HG03196 (cell line): ENCODE data around the gene TRPV6.

Experiments
- ATAC-seq: cut with Tn5 transposase; IDR thresholded peaks from one replicate; pipeline ENCODE4 v1.9.1; 2021; ENCODE audit not compliant: unreplicated experiment

Gene TRPV6

DNA sequence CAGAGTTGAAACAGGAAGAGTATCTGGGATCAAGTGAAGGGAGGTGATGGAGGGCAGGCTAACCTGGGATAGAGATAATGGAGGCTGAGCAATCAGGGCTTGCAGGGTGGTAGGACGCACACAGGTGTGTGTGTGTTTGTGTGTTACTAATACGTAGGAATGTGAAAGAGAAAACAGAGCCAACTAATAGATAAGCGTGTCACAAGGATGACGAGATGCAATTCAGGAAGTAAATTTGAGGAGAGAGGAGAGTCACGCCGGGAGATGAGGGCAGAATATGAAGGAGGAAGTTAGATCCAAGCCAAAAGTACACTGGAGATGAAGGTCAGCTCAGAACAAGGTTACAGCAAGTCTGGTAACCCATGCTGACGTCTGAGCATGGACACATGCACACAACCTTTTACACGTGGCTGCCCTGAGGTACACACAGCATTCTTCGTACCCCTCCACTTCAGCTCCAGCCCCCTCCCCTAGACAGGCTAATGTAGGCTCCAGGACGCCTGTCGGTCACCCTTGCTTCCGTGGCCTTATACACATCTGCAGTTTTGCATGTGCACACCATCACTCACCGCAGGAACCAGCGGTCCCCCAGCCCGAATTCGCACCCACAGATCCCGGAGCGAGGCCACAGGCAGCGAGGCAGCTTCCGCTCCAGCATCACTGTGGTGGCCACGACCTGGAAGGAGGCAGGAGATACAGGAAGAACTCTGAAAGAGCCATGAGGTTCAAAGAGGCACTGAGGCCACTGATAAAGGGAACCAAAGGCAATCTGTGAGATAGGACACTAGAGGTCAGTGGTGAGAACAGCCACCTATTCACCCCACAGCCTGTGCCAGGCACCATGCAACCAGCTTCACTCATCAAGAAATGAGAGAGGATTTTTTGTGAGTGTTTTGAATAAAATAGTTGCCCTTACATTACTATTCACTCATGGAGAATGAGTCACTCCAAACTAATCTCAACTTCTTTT is 23.7 kb upstream of the TRPV6 start:
- ATAC-seq = no peak

DNA sequence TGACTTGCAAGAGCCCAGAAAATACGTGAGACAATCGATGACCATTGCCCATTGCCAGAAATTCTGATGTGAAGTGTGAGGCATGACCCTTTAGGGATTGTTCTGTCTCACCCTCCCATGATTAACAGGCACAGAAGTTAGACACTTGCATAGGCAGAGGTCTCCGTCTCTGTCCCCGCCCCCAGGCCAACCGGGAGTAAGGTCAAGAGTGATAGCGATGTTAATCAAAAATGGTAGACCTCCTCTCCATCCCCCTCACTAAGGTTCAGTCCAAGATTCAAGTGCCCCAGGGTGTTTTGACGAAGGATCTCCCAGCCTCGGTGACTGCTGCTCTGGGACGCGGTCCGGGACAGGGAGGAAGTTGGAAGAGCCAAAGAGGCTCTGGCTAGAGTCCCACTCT is 22.7 kb upstream of the TRPV6 start:
- ATAC-seq = no peak

DNA sequence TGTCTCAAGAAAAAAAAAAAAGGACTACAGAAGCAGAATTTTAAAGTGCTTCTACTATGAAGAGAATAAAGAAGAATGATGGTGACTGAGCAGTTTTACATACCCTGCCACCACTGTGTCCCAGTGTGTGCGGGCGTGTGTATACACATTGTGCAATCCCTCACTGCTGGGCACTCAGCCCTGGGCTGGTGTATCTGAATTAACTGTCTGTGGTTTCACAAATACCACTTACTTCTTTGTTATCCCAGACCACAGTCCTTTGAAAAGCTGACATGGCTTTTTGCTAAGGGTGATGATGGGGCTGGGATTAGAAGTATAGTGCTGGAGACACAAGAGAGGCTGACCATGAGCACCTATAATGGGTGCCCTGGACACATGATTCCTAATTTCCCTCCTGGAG is 21.1 kb upstream of the TRPV6 start:
- ATAC-seq = no peak

DNA sequence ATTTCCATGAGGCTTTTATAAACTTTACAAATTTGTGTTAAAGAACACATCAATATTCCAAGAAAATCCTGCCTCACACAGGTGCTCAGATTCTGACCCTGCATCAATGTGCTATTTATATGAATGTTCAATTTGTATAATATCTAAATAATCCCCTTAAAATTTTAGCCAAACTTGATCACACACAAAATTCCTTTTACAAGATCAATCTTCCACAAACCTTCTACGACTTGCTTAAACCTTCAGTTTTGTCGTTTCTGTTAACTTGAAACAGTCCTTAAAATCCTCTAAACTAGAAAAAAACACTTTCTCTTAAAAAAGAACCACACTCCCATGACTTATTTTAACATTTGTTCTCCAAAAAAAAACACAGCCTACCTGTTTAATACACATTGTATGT is 20.2 kb upstream of the TRPV6 start:
- no peak for ATAC-seq

DNA sequence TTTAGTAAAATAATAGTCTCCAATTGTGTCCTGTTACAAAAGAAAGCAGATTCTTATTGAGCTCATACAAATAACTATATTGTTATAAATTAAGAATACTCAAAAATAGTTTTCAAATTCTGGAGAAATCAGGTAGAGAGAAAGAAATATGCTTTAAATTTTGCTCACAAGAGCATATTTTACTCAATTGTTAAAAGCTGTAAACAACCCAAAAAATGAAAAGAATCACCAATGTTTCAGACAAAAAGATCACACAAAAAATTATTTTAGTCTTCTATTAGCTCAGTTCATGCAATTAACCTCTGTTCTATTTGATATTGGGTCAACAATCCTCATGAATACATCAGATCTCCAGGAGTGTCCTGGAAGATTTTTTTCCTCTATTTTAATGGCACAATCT is 18.6 kb upstream of the TRPV6 start:
- no peak for ATAC-seq

DNA sequence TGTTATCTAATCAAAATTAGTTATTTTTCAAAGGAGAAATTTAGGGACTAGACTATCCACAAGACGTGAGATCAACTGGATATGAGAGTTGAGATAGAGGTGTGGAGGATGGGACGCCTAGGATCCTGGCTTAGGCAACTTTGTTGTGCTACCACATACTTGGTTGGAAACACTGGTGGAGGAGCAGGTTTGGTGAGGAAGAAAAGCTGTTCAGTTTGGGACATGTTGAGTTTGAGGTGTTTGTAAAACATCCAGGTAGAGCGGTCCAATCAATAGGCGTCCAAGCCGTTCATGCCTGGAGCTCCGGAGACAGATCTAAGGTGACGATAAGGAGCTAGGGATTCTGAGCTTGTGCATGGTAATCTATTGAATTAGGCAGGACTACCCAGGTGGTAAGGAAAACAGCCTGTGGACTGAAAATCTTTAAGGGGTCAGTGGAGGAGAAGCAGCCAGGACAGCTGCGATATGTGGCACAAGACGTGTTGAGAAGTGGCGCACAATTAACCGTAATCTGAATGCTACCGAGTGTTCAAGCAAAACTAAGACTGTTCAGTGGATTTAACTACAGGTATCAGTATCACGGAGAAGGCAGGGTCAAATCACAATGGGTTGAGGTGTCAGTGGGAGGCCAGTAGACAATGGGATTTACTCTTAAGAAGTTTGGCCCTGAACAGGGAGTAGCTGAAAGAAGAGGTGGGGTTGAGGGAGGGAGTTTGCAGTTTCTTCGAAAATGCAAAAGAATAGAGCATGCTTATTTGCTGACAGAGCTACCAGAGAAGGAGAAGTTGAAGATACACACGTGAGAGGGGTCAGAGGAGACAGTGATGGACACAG is 16.1 kb upstream of the TRPV6 start:
- ATAC-seq = no peak

DNA sequence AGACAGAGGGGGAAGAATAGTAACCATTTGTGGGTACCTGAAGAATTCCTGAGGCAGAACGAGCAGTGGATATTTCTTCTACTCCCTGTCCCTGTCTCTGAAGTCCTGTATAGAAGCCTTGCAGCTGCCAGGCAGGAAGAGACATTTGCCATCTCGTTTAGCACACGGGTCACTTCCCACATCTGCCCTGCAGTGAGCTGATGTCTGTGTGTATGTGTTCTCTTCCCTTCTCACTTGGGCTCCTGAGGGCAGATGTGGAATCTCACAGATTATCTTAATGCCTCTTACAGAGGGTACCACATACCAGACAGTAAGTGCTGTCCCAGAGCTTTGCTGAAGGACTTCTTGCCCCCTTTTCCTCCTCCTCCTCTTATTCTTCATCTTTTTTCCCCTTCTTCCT is 14.1 kb upstream of the TRPV6 start:
- no peak for ATAC-seq

DNA sequence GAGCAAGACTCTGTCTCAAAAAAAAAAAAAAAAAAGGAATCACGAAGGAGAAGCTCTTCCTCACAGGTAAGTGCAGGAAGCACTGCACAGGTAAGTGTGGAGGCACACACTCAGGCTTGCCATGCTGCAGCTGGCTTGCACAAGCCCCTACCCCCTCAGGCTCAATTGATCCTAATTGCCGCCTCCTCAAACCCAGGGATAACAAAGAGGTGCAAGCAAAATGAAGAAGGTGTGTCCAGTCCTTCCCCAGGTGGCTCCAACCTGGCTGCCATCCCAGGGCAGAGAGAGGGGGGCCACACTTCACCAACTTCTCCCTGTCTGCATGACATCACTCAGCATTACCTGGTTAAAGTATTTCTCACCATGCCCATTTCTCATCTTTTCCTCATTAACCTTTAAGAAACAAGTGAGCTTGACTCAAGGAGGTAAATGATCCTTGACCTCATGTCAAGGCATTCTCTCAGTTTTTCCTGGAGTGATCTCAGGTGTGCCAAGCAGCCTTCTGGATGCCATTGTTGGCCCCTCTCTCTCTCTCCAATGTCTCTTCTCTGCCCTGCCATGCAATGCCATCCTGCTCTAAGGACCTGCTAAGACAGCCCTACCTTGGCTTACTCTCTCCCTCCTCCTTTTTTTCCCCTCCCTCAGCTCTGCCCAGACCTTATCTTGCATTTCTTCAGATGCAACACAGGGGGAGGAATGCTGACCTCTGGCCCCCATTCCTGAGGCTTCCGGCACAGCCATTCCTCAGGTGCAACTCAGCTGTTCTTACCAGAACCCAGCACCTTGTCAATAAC is 13.0 kb upstream of the TRPV6 start:
- ATAC-seq = no peak

DNA sequence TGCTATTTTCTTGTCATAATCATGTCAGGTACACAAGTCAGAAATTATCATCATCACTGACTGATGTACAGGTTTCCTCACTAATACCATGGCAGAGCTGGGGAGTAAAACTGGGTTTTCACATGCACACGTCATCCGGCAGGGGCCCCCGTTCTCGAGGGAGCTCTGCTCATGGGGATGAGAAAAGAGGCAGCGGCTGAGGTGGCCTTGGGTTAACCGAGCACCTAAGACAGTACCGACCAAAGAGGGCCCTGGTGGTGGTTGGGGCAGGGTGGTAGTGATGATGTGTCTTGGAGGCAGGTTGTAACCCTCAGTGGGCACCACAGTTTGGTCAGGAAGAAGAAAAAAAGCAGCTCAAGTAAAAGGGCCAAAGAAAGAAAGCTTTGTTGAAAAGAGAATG is 12.1 kb upstream of the TRPV6 start:
- no peak for ATAC-seq

DNA sequence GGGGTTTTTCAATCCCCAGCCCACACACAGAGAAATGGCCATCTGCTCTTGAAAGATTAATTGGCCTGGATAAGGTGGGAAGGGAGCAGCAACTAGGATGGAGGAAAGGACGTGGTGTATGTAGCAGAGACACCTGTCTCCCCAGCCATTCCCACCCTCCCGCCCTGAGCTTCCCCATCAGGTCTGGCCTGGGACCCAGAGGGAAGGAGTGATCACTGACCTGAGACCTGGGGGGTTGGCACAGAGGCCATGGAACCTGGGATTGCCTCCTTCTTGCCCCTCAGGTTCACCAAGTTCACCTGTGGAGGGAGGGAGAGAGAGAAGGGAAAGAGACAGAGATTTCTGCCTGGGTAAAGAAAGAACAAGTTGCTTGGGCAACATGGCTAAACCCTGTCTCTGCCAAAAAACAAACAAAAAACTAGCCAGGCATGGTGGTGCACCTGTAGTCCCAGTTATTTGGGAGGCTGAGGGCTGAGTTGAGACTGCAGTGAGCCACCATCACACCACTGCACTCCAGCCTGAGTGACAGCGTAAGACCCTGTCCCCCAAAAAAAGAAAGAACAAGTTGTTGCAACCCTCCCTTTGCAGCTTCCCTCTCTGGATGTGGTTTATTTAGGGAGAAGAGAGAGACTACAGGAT is 11.3 kb upstream of the TRPV6 start:
- ATAC-seq = no peak

DNA sequence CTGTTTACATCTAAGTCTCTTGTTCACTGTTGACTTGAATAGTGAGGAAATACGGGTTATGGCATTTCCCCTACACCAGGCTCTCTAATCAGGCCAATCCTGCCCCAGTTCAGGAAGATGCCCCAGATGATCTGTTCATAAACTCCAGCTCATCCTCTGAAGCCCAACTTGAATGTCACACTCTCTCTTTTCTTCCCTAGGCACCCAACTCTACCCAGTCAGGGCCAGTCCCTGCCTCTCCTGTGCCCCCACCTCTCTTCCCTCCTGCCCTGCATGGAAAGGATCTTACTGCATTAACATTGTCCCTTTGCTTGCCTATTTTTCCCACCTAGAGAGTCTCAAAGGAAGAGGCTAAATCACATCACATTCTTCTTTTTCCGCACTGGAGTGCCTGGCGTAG is 10.6 kb upstream of the TRPV6 start:
- ATAC-seq = no peak

DNA sequence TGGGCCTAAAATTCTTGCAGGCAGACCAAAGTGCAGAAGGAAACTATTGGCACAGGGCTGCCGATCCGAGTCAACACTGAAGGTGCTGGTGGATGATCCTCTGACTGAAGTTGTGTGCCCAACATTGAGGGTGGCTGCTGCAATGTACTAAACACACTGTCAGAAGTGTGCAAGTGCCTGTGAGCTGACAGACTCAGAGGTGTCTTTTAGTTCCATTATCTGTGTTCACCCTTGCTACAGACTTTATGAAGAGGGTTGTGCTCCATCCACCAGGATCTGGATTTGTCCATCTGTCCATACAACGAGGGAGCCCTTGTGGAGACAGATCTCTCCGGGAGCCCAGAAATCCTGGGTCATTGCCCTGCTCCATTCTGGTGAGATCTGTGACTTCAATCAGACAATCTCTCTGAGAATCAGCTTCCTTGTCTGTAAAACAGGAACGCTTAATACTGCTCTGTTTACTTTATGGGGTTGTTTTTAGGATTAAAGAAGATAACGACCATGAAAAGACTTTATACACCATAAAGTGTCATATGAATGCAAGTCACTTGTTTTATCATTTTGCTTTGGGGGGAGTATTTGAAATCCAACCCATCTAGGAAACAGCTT is 9.5 kb upstream of the TRPV6 start:
- no peak for ATAC-seq

DNA sequence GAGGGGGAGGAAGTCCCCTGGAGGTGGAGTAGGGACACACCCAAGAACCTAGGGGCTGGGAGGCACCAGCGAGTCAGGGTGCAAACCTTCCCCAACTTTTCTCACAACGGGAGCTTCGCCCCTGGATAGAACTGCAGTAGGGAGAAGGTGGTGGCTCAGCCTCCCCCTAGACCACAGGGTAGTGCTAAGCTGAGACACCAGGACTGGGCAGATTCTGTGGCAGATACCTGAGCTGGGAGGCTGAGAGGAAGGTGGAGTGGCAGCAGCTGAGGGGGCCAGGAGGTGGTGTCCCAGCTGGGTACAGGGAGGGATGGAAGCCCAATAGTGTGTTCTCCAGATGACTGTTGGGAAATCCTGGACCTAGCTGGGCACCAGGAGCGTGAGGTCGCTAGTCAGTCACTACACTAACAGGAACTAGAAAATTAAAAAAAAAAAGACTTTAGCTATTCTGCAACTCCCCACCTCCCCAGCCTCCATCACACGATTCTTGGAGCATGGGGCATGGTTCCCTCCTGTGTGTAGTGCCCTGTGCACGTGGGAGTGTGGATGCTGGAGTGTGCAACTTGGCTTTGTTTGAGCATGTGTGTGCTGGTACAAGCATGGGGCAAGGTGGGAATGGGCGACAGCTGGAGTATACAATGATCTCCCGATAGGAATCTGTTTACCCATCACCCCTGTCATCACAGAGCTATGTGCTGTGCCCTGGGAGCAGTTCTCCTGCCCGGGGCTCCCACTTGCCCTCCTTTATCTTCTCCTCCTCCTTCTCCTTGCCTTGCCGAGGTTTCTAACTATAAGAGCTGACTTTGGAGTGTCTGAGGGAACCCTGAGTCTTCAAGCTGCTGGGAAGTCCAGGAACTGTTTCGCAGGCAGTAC is 8.8 kb upstream of the TRPV6 start:
- ATAC-seq = no peak

DNA sequence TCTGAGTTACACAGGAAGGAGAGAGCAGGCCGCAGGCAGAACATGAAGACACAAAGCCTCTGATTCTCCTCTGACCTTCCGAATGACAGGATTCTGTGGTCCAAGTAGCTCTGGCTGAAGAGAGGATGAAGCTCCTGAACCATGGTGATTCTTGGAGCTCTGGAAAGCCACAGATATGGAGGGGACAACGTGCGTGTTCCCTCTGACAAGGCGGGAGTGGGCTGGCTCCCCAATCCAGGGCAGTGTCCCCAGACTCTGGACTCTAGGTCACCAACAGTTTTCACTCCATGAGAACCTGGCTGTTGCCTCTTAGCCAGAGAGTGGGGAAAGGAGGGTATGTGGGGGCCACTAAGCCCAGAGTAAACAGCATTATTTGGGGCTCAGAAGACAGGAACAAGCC is 7.4 kb upstream of the TRPV6 start:
- ATAC-seq = no peak

DNA sequence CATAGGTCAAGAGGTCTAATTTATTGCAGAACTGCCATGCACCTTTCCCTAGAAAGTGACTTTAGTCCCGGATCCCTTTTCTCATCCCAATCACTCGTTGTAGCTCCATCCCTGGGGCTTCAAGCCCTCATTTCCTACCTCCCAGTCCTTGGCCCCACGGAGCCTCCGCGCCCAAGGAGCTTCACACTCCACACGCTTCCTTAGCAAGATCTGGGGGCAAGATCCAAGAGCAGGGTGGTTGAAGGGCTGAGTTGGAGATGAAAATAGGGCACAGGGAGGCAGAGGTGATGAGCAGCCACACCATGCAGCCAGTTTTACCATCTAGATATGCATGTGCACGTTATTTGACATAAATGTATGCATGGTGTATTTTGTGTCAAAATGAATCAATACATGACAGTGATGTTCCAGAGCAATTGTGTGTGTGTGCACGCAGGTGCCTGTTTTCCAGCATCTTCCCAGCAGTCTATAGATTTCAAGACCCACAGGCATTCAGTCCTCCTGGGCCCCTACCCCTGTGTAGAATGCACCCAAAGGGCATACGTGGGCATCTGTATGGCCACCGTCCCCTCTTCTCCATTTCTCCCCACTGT is 6.0 kb upstream of the TRPV6 start:
- no peak for ATAC-seq

DNA sequence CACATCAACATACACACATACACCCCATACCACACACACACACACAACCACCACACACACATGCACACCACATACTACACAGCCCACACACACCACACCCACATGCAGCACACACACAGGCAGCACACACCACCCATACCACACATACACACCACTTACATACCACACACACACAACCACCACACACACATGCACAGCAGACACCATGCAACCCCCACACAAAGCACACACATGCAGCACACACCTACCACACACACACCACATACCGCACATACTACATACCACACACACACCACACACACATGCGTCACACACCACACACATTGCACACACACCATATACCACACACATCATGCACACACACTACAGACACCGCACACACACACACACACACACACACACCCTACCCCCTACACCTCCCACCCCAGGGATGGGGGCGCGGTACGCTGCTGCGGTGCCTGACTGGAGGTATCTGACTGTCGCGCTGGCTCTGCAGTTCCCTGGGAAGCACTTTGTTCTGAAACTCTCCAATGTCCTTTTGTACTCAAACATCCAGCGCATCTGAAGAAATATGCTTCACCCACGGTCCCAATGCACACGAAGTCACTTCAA is 5.4 kb upstream of the TRPV6 start:
- ATAC-seq = no peak

DNA sequence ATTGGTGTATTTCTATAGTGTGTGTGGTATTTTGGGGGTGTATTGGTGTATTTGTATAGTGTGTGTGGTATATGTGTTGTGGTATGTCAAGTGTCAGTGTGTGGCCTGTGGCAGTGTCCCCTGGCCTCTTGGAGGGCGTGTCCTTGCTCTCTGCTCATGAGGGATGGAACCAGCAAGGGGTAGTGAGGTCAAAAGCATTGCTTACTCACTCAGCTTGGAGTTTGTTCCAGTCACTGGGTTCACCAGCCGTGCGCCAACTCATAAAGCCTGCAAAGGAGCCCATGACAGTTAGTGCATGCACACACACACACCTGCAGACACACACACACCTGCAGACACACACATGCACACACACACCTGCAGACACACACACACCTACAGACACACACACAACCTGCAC is 4.3 kb upstream of the TRPV6 start:
- ATAC-seq = no peak

DNA sequence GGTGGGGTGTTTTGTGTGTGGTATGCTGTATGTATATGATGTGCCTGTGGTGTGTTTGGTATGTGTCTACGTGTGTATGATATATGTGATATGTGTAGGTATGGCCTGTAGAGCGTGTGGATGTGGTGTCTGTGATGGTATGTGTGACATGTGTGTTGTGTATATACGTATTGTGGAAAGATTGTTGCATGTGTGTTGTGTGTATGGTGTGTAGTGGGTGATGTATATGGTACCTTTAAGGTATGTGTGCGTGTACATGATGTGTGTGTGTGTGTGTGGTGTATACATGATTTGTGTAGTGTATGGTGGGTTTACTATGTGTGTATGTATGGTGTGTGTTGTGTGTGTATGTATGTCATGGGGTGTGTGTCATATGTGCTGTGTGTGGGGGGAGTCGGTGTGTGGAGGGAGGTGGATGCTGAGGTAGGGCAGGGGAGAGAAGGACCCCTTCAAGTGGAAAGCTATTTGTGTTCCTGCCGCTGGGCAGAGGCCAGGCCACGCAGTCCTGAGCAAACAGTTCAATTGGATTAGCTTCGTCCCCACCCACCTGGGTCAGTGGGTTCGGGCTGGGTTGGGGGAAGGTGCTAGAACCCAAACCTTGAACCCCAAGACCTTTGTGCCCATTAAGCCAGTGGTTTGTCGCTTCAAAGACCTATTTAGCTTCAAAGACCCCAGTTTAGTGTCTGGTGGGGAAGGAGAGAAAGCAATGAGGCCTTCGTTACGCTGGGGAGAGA is 1.9 kb upstream of the TRPV6 start:
- no peak for ATAC-seq
